Measurements from ENCODE around the gene NINL.
"Not testable (repeated sequence)": the region's sequence is repeated elsewhere in the genome, so short reads cannot be mapped to it uniquely, and the experiment has no call there.

NINL gene

DNA sequence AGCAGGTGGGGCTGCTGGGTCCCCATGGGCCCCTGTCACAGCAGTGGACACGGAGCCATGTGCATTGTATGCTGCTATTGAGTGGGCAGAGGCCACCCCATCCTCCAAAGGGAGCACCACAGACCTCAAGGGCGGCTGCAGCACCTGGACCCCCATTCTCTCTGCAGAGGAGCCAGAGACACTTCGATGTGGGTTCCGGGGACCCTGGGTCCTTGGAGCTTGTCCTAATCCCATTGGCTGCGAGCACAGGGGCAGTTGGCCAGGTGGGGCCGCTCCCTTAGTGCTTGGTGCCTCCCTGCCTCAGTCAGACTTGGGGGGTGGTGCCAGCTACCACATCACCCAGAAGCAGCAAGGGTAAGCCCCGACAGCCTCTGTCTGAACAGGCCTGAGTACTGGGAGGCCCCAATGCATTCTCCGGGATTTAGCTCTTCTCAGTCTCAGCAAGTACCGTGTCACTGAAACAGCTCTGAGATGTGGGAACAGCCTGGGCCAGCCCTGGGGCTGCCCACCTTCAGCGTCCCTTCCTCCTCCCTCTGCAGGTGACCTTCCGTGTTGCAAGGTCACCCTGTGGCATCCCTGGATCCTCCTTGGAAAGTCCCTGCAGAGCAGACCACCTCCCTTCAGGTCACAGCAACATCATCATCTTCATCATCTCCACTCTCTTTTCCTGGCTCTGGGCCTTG lies 104.0 kb downstream of the NINL start:
- no peak for DNase-seq

DNA sequence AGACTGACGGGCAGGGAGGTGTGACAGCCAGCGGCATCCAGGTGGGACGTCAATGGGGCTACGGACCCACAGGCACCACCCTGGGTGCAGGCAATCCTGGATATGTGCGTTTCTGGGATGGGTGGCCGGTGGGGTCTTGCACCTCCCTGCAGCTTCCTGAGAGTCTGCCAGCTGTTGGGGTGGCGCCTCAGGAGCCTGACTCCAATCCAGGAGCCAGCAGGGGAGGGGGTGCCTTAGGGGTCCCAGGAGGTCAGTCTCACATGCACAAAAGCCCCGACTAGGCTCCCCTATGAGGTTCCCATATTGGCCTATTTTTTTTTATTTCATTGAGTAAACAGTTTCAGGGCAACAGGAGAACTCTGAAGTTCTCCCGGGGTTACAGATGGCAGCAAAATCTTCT lies 104.5 kb downstream of the NINL start:
- DNase-seq: no peak

DNA sequence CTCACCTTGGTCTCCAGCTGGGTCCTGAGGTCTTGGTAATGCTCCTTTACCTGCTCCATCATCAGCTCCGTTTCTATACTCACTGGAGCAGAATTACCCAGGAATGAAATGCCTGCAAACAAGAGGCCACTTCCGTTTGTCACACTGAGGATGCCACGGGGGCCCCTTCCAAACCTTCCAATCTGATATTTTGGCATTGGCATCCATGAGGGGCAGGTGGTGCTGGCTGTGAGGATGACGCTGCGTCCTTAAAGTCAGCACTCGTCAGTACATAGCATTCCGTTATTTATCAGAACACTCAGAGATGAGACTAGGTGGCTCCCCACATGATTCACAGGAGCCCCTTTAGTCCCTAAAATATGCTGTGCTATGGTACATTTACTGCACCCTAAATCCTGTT lies 105.2 kb downstream of the NINL start:
- no peak for DNase-seq

DNA sequence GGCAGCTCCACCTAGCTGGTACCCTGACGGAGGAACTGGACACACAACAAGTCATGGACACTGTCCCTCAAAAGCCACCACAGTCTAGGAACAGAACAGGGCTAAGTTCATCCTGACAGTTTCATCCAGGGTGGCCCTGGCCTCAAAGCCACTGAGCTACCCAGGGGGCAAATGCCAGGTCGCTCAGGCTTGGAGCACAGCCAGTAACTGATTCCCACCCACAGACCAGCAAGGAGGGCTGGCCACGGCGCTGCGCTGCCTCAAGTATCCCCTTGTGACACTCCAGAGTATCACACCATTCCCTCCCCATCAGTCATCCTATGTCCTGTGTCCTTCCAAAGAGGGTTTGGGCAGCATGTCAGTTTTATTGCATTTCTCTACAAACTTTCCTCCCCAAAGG lies 105.7 kb downstream of the NINL start:
- no peak for DNase-seq

DNA sequence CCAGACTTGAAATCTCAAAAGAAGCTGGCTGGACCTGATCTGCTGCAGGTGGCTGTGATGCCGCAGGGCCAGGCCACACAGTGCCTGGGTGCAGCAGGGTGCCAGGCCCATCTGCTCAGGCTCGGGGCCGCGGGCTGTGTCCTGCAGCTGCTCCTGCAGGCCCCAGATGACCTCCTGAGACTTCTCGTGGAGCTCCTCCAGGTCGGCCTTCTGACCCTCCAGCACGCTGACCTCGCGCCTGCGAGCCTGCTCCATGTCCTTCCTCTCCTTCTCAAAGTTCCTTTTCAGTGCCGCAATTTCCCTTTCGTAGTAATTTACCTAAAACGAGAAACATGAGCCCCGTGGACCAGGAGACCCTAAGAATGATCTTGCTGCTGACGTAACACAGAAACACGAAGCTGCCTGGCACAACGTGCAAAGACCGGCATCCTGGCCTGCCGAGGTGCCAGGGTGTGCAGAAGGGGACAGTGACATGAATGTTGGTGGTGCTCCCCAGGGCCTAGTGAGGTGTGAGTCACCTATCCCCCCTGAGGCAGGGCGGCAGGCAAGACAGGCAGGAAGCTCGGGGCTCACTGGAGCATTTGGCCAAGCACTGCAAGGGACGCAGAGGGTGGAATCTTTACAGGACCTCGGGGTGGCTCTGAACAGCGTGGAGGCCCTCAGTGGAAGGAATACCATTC lies 106.3 kb downstream of the NINL start:
- DNase-seq: no peak

DNA sequence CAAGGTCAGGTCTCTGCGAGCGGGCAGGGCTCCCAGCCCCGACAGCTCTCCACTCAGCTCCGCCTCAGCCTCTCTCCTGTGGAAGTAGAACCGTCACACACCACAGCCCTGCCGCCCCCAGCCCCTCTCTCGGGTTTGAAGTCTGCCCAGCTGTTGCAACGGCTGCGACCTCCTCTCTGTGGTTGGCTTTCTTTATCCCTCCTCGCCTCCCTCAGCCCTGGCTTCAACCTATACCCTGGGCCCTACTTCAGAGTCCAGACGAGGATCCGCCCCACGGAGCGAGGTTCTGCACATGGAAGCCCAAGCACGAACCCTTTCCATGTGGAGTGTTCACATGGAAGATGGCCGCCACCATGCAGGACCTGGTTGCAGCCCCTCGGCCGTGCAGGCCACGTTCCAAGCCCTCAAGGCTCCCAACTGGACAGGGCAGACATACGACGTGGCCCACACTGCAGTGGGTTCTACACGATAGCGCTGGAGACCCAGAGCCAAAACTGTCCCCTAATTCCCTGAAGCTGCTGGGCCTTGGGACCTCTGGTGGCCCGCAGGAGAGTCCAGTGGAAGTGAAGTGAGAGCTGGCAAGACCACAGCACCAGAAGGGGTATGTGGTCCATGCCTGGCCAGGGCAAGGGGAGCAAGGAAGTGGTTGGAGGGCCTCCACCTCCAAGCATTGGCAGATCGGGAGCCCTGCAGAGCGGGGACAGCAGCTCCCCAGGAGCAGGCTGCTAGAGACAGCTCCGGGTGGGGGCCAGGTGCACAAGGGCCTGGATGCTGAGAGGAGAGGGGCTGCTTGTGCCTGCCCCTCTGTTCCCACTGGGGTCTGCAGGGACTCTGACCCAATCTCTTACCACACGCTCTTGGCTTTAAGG lies 108.1 kb downstream of the NINL start:
- DNase-seq: no peak

DNA sequence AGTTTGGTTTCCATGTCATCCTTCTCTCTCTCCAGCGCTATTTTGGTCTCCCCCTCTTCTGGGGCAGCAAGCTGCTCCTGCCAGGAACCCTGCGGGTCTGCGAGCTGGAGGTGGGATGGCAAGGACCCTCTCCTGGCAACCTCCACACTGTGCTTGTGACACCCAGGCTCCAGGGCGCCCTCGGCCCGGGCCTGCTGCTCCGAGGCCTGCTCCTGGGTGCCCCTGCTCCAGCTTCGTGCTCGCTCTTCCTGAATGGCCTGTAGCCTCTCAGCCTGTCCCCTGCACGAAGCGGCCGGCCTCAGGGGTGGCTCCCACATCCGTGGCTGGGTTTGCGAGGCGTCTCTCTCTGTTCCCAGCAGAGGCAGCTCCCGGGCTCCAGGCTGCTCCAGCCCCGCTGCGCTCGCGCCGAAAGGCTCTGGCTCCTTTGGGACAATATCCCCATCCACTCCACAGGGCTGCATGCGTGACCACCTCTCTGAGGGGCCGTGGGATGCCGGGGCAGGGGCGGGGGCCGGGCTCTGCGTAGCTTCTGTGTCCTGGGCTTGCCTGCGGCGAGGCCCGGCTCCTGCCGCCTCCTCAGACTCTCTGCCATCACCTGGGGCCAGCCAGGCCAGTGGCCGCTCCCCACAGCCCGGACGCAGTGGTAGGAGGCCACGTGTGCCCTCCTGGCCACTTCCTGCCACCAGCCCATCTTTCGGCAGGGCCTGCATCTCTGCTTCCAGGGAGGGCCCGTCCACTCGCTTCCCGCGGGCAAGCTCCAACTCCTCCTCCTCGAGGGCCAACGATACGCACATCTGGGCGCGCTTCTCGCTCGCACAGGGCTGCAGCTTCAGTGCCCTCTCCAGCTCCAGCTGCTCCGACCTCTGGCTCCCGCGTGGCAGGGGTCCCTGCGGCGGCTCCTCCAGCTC lies 109.0 kb downstream of the NINL start:
- DNase-seq: no peak

DNA sequence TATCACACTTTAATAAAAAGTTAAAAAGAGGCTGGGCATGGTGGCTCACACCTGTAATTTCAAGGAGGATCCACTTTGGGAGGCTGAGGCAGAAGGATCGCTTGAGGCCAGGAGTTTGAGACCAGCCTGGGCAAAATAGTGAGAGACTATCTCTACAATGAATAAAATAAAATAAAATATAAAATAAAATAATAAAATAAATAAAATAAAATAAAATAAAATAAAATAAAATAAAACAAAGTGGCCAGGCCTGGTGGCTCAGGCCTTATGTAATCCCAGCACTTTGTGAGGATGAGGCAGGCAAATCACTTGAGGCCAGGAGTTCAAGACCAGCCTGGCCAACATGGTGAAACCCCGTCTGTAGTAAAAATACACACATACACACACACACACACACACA lies 112.0 kb downstream of the NINL start:
- DNase-seq: not testable (repeated sequence)

DNA sequence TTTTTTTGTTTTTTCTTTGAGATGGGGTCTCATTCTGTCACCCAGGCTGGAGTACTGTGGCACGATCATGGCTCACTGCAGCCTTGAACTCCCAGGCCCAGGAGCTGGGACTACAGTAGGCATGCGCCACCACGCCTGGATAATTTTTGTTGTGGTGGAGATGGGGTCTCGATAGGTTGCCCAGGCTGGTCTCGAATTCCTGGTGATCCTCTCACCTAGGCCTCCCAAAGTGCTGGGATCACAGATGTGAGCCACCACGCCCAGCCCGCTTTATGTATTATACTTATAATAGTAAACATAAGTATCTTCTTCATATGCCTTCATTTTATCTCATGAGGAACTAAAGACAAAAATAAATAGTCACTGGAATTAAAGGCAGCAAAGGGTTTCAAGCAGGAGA lies 114.3 kb downstream of the NINL start:
- DNase-seq: no peak

DNA sequence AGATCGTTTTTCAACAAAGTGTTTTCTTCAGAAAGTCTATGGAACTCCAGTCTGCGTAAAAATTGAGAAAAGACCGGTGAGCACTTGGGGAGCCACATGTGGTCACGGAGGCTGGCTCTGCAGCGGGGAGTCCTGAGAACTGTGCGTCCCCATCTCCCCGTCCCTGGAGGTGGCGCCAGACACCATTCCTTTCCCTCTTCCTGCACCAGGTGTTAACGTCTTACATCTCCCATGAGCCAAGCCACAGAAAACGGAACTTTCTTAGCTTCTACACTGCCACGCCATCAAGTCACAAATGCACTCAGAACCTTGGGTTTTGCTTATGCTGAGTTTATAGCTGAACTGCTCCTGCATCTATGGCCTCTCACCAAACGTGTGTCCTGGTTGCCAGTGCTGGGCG lies 115.3 kb downstream of the NINL start:
- DNase-seq: no peak

DNA sequence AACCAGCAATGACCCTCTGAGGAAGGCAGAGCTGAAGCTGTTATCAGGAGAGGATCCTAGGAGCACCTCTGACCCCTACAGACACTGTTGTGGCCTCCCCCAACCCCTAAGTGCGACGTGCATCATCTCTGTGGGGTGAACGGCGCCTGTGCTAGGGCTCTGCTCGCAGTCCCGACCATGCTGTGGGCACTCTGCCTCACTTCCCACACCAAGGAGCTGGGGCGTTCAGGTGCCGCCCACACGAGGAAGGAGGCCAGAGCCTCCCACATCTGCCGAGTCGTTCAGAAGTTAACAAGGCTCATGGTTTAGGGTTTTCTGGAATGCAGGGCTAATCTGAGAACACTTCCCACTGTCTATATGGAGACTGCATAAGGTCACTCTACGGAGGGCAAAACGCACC lies 115.8 kb downstream of the NINL start:
- peak; percentile 43 for DNase-seq

DNA sequence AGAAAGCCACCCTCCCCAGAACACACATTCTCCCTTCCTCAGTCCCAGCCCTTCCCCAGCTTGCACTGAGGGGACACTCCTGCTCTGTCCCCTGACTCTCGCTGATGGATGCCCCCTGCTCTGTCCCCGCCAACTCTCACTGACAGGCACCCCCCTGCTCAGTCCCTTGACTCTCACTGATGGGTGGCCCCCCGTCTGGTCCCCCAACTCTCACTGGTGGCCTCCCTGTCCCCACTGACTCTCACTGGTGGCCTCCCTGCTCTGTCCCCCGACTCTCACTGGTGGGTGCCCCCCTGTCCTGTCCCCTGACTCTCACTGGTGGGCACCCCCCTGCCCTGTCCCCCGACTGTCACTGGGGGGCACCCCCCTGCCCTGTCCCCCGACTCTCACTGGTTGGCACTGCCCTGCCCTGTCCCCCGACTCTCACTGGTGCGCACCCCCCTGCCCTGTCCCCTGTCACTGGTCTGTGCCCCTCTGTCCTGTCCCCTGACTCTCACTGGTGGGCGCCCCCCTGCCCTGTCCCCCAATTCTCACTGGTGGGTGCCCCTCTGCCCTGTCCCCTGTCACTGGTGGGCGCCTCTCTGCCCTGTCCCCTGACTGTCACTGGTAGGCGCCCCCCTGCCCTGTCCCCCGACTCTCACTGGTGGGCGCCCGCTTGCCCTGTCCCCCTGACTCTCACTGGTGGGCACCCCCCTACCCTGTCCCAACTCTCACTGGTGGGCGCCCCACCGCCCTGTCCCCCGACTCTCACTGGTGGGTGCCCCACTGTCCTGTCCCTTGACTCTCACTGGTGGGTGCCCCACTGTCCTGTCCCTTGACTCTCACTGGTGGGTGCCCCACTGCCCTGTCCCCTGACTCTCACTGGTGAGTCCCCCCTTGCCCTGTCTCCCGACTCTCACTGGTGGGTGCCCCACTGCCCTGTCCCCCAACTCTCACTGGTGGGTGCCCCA lies 116.9 kb downstream of the NINL start:
- peak; percentile 31 for DNase-seq

DNA sequence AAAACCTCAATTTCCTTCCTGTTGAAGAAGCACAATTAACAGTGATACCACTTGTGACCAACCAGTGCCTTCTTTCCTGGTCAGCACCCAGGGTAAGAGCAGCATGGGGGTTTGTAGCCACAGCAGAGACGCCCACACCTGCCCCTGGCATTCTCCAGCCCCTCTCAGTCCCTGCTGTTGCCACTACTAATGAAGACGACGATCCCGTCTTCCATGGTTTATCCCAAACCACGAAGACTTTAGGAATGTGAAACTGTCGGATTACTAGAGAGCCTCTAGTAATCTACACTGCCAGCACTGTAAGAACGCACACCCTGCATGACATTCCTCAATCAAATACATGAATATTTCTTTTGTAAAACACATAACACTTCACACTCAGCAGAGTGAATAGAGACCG lies 117.9 kb downstream of the NINL start:
- no peak for DNase-seq

DNA sequence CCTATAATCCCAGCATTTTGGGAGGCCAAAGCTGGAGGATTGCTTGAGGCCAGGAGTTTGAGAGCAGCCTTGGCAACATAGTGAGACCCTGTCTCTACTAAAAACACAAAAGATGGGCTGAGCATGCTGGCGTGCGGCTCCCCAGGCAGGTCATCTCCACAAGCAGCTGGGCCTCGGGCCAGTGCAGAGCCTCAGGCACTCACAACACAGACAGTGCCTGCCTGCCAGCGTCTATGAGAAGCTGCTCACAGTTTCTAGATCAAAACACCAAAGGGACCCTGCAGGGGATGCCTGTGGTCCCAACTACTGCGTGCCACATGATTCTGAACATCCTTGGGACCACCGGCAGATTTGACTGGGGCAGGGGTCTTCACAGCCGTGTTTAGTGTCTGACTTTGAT lies 118.5 kb downstream of the NINL start:
- DNase-seq: peak; percentile 41

DNA sequence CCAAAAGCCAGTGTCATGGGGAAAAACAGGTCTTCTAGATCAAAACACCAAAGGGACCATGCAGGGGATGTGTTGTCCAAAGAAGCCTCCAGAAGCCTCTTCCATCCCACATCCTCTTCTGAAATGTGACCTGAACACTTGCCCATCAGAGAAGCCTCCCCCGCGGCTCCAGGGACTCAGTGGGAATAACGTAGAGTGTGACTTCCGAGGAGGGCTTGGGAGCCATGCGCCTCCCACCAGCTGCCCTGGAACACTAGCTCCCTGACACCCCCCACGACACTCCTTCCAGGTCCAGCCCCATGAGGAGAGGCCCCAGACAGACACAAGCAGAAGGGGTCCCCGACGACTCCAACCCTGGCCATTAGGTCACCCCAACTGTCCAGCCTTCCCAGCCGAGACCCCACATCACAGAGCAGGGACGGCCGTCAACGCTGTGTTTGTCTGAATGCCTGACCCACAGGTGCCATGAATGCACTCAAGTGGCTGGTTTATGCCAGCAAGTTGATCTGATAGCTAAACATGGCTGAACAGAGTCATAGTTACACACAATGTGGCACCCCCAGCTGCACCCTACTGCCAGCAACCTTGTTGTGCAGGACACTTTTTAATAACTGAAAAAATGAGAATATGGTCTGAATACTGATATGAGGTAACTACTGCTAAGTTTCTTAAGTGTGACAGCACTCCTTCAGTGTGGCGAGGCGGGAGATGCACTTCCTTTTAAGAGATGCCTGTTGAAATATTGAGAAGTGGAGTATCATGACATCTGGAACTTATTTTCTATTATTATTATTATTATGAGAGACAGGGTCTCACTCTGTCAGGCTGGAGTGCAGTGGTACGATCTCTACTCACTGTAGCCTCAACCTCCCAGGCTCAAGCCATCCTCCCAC lies 119.8 kb downstream of the NINL start:
- DNase-seq: peak; percentile 38

DNA sequence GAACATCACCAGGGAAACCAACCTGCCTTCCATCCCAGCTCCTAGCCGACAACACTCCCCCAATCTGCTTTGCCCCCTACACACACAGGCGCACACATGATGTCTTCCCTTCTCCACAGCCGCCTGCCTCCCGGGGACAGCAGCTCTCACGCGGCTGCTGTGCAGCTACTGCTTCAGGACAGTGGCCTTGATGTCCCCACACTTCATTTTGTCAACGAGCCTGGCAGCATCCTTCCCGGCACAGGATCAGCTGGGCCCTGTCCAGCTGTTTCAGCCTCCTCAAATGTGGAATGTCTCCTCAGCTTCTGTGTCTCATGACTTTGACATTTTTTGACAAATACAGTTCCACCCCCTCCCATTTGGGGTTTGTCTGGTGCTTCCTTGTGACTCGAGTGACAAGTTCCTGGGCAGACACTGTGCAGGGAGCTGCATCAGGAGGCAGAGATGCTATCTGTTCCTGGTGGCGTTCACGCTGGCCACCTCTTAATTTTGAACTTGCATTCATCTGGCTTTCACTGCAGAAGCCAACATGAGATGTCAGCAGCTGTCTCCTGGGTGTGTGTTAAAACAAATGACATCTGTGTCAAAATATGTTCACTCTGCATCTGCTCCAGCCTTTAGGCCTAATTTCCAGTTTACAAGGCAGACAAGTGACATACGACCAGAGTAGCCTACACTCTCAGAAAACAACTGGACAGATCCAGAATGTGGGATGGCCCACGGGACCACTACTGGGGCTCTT lies 120.7 kb downstream of the NINL start:
- peak; percentile 49 for DNase-seq

DNA sequence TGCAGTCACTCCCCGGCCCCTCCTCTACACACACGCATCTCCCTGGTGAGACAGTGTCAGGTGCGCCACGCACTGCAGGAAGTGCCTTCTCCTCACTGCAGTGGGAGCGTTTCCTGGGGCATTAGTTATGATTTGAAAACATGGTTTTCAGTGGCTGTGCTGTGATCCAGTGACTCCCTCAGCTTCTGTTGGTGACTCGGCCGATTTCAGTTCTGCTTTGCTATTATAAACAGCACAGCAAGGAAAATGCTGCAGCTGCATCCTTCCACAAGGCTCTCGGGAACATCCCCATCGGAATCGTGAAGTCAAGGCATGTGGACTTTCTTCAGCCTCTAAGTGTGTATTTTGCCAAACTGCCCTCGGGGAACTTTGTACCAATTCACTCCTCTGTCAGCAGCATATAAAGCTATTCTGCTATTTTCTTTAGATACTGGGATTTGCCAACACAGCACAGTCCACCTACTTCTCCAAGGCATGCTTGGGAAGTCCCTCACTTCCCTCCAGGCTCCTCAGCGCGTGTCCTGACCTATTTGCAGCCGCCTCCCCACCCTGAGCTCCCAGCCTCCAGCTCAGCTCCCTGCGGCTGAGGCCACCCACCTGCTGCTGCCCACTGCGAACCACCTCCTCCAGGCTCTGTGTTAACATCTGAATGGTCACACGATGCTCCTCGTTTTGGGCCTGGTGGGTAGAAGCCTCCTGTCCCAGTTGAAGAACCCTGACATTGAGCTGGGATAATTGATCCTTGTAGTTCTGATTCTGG lies 123.4 kb downstream of the NINL start:
- DNase-seq: no peak

DNA sequence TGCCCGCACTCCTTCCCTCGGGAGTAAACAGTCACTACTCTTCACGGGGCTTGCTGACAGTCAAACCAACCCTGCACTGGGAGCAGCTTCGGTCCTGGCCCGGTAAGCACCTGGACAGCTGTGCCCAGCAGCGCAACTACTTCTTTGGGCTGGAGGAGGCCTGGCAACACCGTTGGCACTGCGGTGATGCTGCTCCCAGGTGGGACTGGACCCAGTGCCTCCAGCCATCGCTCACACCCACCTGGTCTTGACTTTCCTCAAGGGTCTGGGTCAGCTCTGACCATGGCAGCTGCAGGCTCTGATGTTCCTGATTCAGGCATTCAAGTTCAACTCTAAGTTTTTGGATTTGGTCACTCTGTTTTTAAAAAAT lies 124.1 kb downstream of the NINL start:
- DNase-seq: no peak
